ENCODE results near the gene PKP3. TPM values are rescaled to one million over a fixed set of nuclear protein-coding genes. Genes with fewer than 3 reads are reported as not detected.

PKP3 gene
- total and polyA plus RNA-seq, 9 of the 15 experiments (the other 6 are each of a cell fraction or from before 2014, with no cell fraction given), result 0.11 to 110 (median 30.7) TPM

DNA sequence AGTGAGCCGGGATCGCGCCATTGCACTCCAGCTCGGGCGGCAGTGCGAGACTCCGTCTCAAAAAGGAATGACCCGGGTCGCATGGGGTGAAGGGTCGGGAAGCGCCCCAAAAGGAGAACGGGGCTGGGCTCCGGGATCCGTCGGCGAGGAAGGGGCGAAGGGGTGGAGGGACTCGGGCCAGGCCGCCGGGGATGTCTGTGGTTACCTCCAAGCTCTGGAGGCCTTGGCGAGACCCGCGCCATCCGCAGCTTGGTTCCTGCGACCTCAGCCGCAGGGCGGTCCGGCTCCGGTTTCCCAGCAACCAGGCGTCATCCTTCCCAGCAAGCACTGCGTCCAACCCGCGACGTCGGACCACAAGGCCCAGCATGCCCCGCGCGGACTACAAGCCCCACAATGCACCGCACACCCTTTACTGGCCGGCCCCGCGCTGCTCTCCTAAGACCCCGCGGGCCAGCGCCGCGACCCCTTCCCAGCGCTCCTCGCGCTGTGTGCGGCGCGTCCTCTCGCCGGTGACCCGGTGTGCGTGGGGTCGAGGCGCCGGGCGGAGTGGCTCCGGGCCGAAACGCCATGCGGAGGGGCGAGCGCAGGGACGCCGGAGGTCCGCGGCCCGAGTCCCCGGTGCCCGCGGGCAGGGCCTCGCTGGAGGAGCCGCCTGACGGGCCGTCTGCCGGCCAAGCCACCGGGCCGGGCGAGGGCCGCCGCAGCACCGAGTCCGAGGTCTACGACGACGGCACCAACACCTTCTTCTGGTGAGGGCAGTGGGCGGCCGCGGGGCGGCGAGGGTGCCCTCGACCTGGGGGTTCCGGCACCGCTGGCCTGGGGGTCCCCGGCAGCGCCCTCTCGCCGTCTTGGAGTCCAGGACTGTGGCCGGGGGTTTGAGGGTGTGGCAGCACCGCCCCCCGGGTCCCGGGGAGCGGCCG lies 56.1 kb downstream of the PKP3 start, which contains the start of gene PTDSS2 (continued):
- TF ChIP-seq, protein P1, sequence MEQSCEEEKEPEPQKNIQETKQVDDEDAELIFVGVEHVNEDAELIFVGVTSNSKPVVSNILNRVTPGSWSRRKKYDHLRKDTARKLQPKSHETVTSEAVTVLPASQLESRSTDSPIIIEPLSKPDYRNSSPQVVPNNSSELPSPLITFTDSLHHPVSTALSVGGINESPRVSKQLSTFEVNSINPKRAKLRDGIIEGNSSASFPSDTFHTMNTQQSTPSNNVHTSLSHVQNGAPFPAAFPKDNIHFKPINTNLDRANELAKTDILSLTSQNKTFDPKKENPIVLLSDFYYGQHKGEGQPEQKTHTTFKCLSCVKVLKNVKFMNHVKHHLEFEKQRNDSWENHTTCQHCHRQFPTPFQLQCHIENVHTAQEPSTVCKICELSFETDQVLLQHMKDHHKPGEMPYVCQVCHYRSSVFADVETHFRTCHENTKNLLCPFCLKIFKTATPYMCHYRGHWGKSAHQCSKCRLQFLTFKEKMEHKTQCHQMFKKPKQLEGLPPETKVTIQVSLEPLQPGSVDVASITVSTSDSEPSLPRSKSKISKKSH (CRISPR knock-in tag; IDR thresholded peaks at IDR 0.05), result no peak
- TF ChIP-seq RREB1 (CRISPR knock-in tag; IDR thresholded peaks at IDR 0.05), result peak; percentile 54; the same call in 1 of the 2 replicates
- no peak for TF ChIP-seq CTCFL (IDR thresholded peaks at IDR 0.05; ENCODE audit: borderline replicate concordance, insufficient read depth, low read depth, low read length, poor library complexity, severe bottlenecking)
- no peak for TF ChIP-seq GTF2B (IDR thresholded peaks at IDR 0.05; ENCODE audit: extremely low read depth, insufficient read length)
- no peak for TF ChIP-seq GATAD2A (IDR thresholded peaks at IDR 0.05)
- TF ChIP-seq, protein P2, sequence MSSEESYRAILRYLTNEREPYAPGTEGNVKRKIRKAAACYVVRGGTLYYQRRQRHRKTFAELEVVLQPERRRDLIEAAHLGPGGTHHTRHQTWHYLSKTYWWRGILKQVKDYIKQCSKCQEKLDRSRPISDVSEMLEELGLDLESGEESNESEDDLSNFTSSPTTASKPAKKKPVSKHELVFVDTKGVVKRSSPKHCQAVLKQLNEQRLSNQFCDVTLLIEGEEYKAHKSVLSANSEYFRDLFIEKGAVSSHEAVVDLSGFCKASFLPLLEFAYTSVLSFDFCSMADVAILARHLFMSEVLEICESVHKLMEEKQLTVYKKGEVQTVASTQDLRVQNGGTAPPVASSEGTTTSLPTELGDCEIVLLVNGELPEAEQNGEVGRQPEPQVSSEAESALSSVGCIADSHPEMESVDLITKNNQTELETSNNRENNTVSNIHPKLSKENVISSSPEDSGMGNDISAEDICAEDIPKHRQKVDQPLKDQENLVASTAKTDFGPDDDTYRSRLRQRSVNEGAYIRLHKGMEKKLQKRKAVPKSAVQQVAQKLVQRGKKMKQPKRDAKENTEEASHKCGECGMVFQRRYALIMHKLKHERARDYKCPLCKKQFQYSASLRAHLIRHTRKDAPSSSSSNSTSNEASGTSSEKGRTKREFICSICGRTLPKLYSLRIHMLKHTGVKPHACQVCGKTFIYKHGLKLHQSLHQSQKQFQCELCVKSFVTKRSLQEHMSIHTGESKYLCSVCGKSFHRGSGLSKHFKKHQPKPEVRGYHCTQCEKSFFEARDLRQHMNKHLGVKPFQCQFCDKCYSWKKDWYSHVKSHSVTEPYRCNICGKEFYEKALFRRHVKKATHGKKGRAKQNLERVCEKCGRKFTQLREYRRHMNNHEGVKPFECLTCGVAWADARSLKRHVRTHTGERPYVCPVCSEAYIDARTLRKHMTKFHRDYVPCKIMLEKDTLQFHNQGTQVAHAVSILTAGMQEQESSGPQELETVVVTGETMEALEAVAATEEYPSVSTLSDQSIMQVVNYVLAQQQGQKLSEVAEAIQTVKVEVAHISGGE (CRISPR knock-in tag; IDR thresholded peaks at IDR 0.05), result peak in 1 of 3 experiments; percentile 80; a peak in 2 of 6 replicates
- TF ChIP-seq POLR2AphosphoS5 (IDR thresholded peaks at IDR 0.05; ENCODE audit: control insufficient read depth, insufficient read depth, low read depth, low read length), result peak; percentile 52; the same call in 1 of the 2 replicates
- peak; percentile 47; the same call in 1 of the 2 replicates for TF ChIP-seq HNRNPL (IDR thresholded peaks at IDR 0.05; ENCODE audit: low read depth, low read length)
- TF ChIP-seq HNRNPK (IDR thresholded peaks at IDR 0.05; ENCODE audit: low read depth, low read length, poor library complexity, severe bottlenecking), result no peak
- no peak for TF ChIP-seq ZC3H11A (IDR thresholded peaks at IDR 0.05; ENCODE audit: low read depth, low read length)

Data from K562 (cell line).